DND-41 (cell line): ENCODE measurements around the gene TENT5C.

ENCODE experiments used
- ATAC-seq: fragments of 200-7000 bp; cut with Tn5 transposase; 3 replicates; pipeline ENCODE4 v1.9.1; 2021; ENCODE audit warnings: low read depth; ENCODE audit not compliant: insufficient read depth
- DNase-seq: peaks from one replicate; pipeline ENCODE4 v3.0.0-alpha.2; 2020
- H2AFZ ChIP-seq: 2 replicates; pipeline ENCODE4 v1.6.0; 2012; ENCODE audit warnings: low read depth, low read length
- H3K27ac ChIP-seq: 2 replicates; pipeline ENCODE4 v1.5.1; 2012; ENCODE audit warnings: low read length, inconsistent platforms
- H3K27me3 ChIP-seq: fragments of 200-600 bp; sonication (generic); 2 replicates; pipeline ENCODE4 v1.6.0; 2012; ENCODE audit warnings: low read length, mild to moderate bottlenecking, inconsistent platforms; ENCODE audit not compliant: insufficient read depth, poor library complexity
- H3K36me3 ChIP-seq: 2 replicates; pipeline ENCODE4 v1.5.1; 2012; ENCODE audit warnings: low read length, inconsistent platforms; ENCODE audit not compliant: insufficient read depth
- H3K4me1 ChIP-seq: 2 replicates; pipeline ENCODE4 v1.5.1; 2012; ENCODE audit warnings: mild to moderate bottlenecking, low read length; ENCODE audit not compliant: insufficient read depth
- H3K4me2 ChIP-seq: 2 replicates; pipeline ENCODE4 v1.6.0; 2012; ENCODE audit warnings: mild to moderate bottlenecking, moderate library complexity, low read length, inconsistent platforms; ENCODE audit not compliant: insufficient read depth
- H3K4me3 ChIP-seq, 2 experiments: fragments of 200-600 bp in 1 of 2; shearing (Covaris generic) in 1 of 2; 2 replicates each; pipeline ENCODE4 v1.5.1; 2012 to 2016; ENCODE audit warnings: inconsistent platforms in 2 of 2, low read length in 2 of 2, mild to moderate bottlenecking in 2 of 2, low read depth in 1 of 2, moderate library complexity in 1 of 2
- H3K79me2 ChIP-seq: 2 replicates; pipeline ENCODE4 v1.6.0; 2012; ENCODE audit warnings: low read length, inconsistent platforms; ENCODE audit not compliant: insufficient read depth
- H3K9ac ChIP-seq: 2 replicates; pipeline ENCODE4 v1.6.0; 2012; ENCODE audit warnings: low read depth, mild to moderate bottlenecking, inconsistent platforms, low read length, moderate library complexity
- H3K9me3 ChIP-seq: 2 replicates; pipeline ENCODE4 v1.5.1; 2012; ENCODE audit warnings: low read length, moderate library complexity, mild to moderate bottlenecking, inconsistent platforms; ENCODE audit not compliant: insufficient read depth, severe bottlenecking
- H4K20me1 ChIP-seq: 2 replicates; pipeline ENCODE4 v1.6.0; 2012; ENCODE audit warnings: low read length; ENCODE audit not compliant: insufficient read depth
- CTCF ChIP-seq: IDR thresholded peaks from 2 replicates; pipeline ENCODE4 v1.5.1; 2012; ENCODE audit warnings: borderline replicate concordance, low read length, moderate library complexity, mild to moderate bottlenecking; ENCODE audit not compliant: poor library complexity, severe bottlenecking; ENCODE audit errors: extremely low read depth
- EZH2 ChIP-seq: IDR thresholded peaks from 3 replicates; pipeline ENCODE4 v1.6.1; 2012; ENCODE audit warnings: borderline replicate concordance, low read depth, mild to moderate bottlenecking, moderate library complexity, low read length, inconsistent platforms; ENCODE audit not compliant: severe bottlenecking

The TENT5C gene

GRCh38 chr1:117591252-117591651 is 14.6 kb upstream of the TENT5C start:
- no peaks in the 10 kb centered on the region for H3K4me1 ChIP-seq
- H4K20me1 ChIP-seq = no peaks in the 10 kb centered on the region
- DNase-seq = no peak
- H3K36me3 ChIP-seq = no peaks in the 10 kb centered on the region
- H3K27me3 ChIP-seq = no peaks in the 10 kb centered on the region
- TF ChIP-seq EZH2 = no peak
- TF ChIP-seq CTCF = no peak
- no peak overlapping the region for H3K4me3 ChIP-seq
- no peak overlapping the region for H3K27ac ChIP-seq
- no peak overlapping the region for H3K9ac ChIP-seq
- H3K79me2 ChIP-seq = no peaks in the 10 kb centered on the region
- H3K9me3 ChIP-seq = no peaks in the 10 kb centered on the region
- no peak for ATAC-seq
- H2AFZ ChIP-seq = no peak overlapping the region
- H3K4me2 ChIP-seq = no peak overlapping the region

DNA sequence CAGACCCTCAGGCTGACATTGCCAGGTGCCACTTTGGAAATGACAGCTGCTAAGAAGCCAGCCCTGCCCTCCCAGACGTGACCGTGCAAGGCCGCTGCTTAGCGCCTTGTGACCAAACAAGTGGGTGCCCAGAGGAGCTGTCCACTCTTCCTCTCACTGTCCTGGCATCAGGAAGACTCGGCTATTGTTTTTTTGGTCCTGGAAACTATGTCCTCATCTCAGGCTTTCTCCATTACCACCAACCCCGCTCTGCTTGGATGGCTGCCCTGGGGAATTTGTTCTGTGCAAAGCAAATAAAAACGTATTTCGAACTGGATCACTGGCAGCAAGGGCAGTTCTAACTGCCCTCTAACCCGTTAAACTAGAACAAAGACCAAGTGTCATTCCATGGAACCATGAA is 13.7 kb upstream of the TENT5C start:
- Histone ChIP-seq H3K4me1 (no peaks in the 10 kb centered on the region), H3K27me3 (no peaks in the 10 kb centered on the region), H3K9ac (no peak overlapping the region), H3K4me2 (no peak overlapping the region), H2AFZ (no peak overlapping the region), H4K20me1 (no peaks in the 10 kb centered on the region), H3K27ac (no peak overlapping the region), H3K4me3 (no peak overlapping the region), H3K36me3 (no peaks in the 10 kb centered on the region), H3K79me2 (no peaks in the 10 kb centered on the region), H3K9me3 (no peaks in the 10 kb centered on the region)
- TF ChIP-seq EZH2 (no peak), CTCF (no peak)
- no peak for ATAC-seq
- no peak for DNase-seq

GRCh38 chr1:117594261-117594990 is 11.4 kb upstream of the TENT5C start:
- H2AFZ ChIP-seq = no peak overlapping the region
- no peak overlapping the region for H3K4me2 ChIP-seq

More at GRCh38 chr1:117594261-117594990, 11.4 kb upstream of the TENT5C start:
- Histone ChIP-seq H3K27ac (no peak overlapping the region), H3K36me3 (no peaks in the 10 kb centered on the region), H3K9me3 (no peaks in the 10 kb centered on the region), H3K4me1 (no peaks in the 10 kb centered on the region), H3K4me3 (no peak overlapping the region), H3K79me2 (no peaks in the 10 kb centered on the region), H3K27me3 (no peaks in the 10 kb centered on the region), H4K20me1 (no peaks in the 10 kb centered on the region), H3K9ac (no peak overlapping the region)
- TF ChIP-seq CTCF = peak; percentile 35
- no peak for TF ChIP-seq EZH2
- no peak for ATAC-seq
- no peak for DNase-seq
